H1 (cell line): ENCODE data around the gene IKZF3. TPM values are rescaled to one million over a fixed set of nuclear protein-coding genes. Genes with fewer than 3 reads are reported as not detected.
A peak's percentile ranks its signal among the peaks of the same experiment; 100 is the strongest.

Source experiments
- CTCF ChIA-PET: fragments of 300-600 bp; sonication (Branson Sonifier 250); formaldehyde crosslinking; loops from one replicate; lab custom pipeline; 2021; ENCODE audit not compliant: partially characterized antibody; lab: Charles Lee
- POLR2A ChIA-PET: fragments of 300-600 bp; sonication (Branson Sonifier 250); formaldehyde crosslinking; loops from one replicate; lab custom pipeline; 2021; ENCODE audit warnings: inconsistent platforms; ENCODE audit not compliant: partially characterized antibody; lab: Charles Lee
- DNase-seq, 2 experiments: peaks; one replicate each; pipeline versions ENCODE4 v3.0.0 to v3.0.0-alpha.2; 2010 to 2022; ENCODE audit warnings: low spot score in 2 of 2, low read depth in 1 of 2, mixed read lengths in 1 of 2
- FAIRE-seq: peaks from 2 replicates; lab custom pipeline; 2011; peaks lifted over from hg19 to GRCh38; lab: Jason Lieb, UNC
- H2AFZ ChIP-seq: 2 replicates; pipeline ENCODE4 v1.8.1; 2012; ENCODE audit warnings: low read length, inconsistent platforms
- H2AK5ac ChIP-seq: 2 replicates; pipeline ENCODE4 v1.6.1; 2013; ENCODE audit warnings: low read depth, low read length
- H2BK120ac ChIP-seq: replicated peaks from 2 replicates; pipeline ENCODE3; 2013; ENCODE audit warnings: low read depth, low read length, inconsistent platforms
- H2BK12ac ChIP-seq: 2 replicates; pipeline ENCODE4 v1.6.1; 2013; ENCODE audit warnings: low read depth, low read length
- H2BK15ac ChIP-seq: 2 replicates; pipeline ENCODE4 v1.6.1; 2013; ENCODE audit warnings: low read length
- H2BK20ac ChIP-seq: 2 replicates; pipeline ENCODE4 v1.6.1; 2013; ENCODE audit warnings: low read length
- H2BK5ac ChIP-seq: 2 replicates; pipeline ENCODE4 v1.6.1; 2013; ENCODE audit warnings: low read depth, low read length
- H3K14ac ChIP-seq: 2 replicates; pipeline ENCODE4 v1.6.1; 2013; ENCODE audit warnings: inconsistent platforms; ENCODE audit not compliant: insufficient read length
- H3K18ac ChIP-seq: 2 replicates; pipeline ENCODE4 v1.6.1; 2013; ENCODE audit warnings: low read length; ENCODE audit errors: extremely low read depth
- H3K23ac ChIP-seq: 2 replicates; pipeline ENCODE4 v1.6.1; 2013; ENCODE audit warnings: inconsistent platforms; ENCODE audit not compliant: insufficient read length
- H3K23me2 ChIP-seq: 2 replicates; pipeline ENCODE4 v1.6.1; 2013; ENCODE audit warnings: low read depth, low read length
- H3K27ac ChIP-seq: 2 replicates; pipeline ENCODE4 v1.6.1; 2011; ENCODE audit warnings: low read depth, low read length, inconsistent platforms
- H3K27me3 ChIP-seq, 4 experiments: replicated peaks in 1 of 4; 1 replicate in 1 of 4; 2 replicates in 3 of 4; pipeline versions ENCODE4 v1.6.1 to v1.8.1; 2011 to 2013; ENCODE audit warnings: low read length in 3 of 4, mild to moderate bottlenecking in 3 of 4, inconsistent platforms in 2 of 4, mixed read lengths in 2 of 4, moderate library complexity in 1 of 4; ENCODE audit not compliant: control insufficient read depth in 3 of 4, insufficient read depth in 3 of 4; ENCODE audit errors: extremely low read depth in 1 of 4
- H3K36me3 ChIP-seq, 4 experiments: 2 replicates each; pipeline versions ENCODE4 v1.6.1 to v1.8.1; 2011 to 2013; ENCODE audit warnings: mild to moderate bottlenecking in 4 of 4, low read length in 3 of 4, moderate library complexity in 2 of 4, control low read depth in 1 of 4, inconsistent platforms in 1 of 4; ENCODE audit not compliant: insufficient read depth in 4 of 4, control insufficient read depth in 2 of 4
- H3K4ac ChIP-seq: replicated peaks from 2 replicates; pipeline ENCODE3; 2013; ENCODE audit warnings: low read length, low read depth, mixed read lengths, inconsistent platforms; ENCODE audit not compliant: insufficient read length
- H3K4me1 ChIP-seq, 4 experiments: replicated peaks in 1 of 4; 1 replicate in 1 of 4; 2 replicates in 3 of 4; pipeline versions ENCODE4 v1.6.1 to v1.8.1; 2011 to 2013; ENCODE audit warnings: low read length in 3 of 4, inconsistent platforms in 2 of 4, mixed read lengths in 1 of 4; ENCODE audit not compliant: insufficient read depth in 4 of 4, control insufficient read depth in 3 of 4
- H3K4me2 ChIP-seq, 2 experiments: 2 replicates each; pipeline versions ENCODE4 v1.6.1 to v1.8.1; 2011 to 2013; ENCODE audit warnings: low read depth in 2 of 2, low read length in 2 of 2, control low read depth in 1 of 2, inconsistent platforms in 1 of 2, mild to moderate bottlenecking in 1 of 2; ENCODE audit not compliant: insufficient read depth in 1 of 2
- H3K4me3 ChIP-seq, 4 experiments: fragments of 200-600, 300-600 bp in 1 of 4; sonication (generic), shearing (Covaris generic), sonication (Bioruptor Twin) in 1 of 4; 2 replicates each; pipeline versions ENCODE4 v1.5.1 to v1.8.1; 2011 to 2016; ENCODE audit warnings: low read length in 4 of 4, low read depth in 3 of 4, control low read depth in 2 of 4, inconsistent platforms in 2 of 4, mild to moderate bottlenecking in 2 of 4, mixed read lengths in 1 of 4, moderate library complexity in 1 of 4; ENCODE audit not compliant: insufficient read depth in 2 of 4; ENCODE audit errors: extremely low read depth in 1 of 4
- H3K56ac ChIP-seq: replicated peaks from 2 replicates; pipeline ENCODE3; 2013; ENCODE audit warnings: low read depth, mild to moderate bottlenecking, mixed read lengths, low read length, inconsistent platforms; ENCODE audit not compliant: insufficient read length
- H3K79me1 ChIP-seq: 2 replicates; pipeline ENCODE4 v1.6.1; 2013; ENCODE audit warnings: low read depth, low read length, control low read depth
- H3K79me2 ChIP-seq, 2 experiments: 2 replicates each; pipeline versions ENCODE4 v1.6.1 to v1.8.1; 2012 to 2013; ENCODE audit warnings: low read length in 2 of 2, mild to moderate bottlenecking in 2 of 2, inconsistent platforms in 1 of 2; ENCODE audit not compliant: insufficient read depth in 2 of 2, control insufficient read depth in 1 of 2
- H3K9ac ChIP-seq, 4 experiments: replicated peaks in 1 of 4; 1 replicate in 1 of 4; 2 replicates in 3 of 4; pipeline versions ENCODE4 v1.6.1 to v1.8.1; 2011 to 2013; ENCODE audit warnings: low read depth in 3 of 4, low read length in 3 of 4, control low read depth in 2 of 4, mild to moderate bottlenecking in 2 of 4, moderate library complexity in 2 of 4, inconsistent platforms in 1 of 4; ENCODE audit errors: extremely low read depth in 1 of 4
- H3K9me3 ChIP-seq, 2 experiments: 2 replicates each; pipeline versions ENCODE4 v1.6.1 to v1.8.1; 2012 to 2013; ENCODE audit warnings: mild to moderate bottlenecking in 2 of 2, moderate library complexity in 2 of 2, control low read depth in 1 of 2, inconsistent platforms in 1 of 2, low read depth in 1 of 2, low read length in 1 of 2, mixed read lengths in 1 of 2; ENCODE audit not compliant: insufficient read depth in 2 of 2
- H4K20me1 ChIP-seq, 2 experiments: replicated peaks in 1 of 2; 2 replicates each; pipeline versions ENCODE3 to v1.8.1; 2011 to 2013; ENCODE audit warnings: inconsistent platforms in 2 of 2, low read length in 2 of 2, mild to moderate bottlenecking in 1 of 2; ENCODE audit not compliant: insufficient read depth in 2 of 2, control insufficient read depth in 1 of 2
- H4K5ac ChIP-seq: 2 replicates; pipeline ENCODE4 v1.6.1; 2013; ENCODE audit warnings: low read length, low read depth, mixed read lengths, inconsistent platforms; ENCODE audit not compliant: insufficient read length
- H4K8ac ChIP-seq: 2 replicates; pipeline ENCODE4 v1.8.0; 2013; ENCODE audit warnings: mild to moderate bottlenecking, moderate library complexity, low read length, inconsistent platforms; ENCODE audit not compliant: insufficient read depth; ENCODE audit errors: extremely low read depth
- H4K91ac ChIP-seq: replicated peaks from 2 replicates; pipeline ENCODE3; 2013; ENCODE audit warnings: low read length, mixed read lengths, inconsistent platforms; ENCODE audit not compliant: insufficient read length
- CTCF ChIP-seq, 3 experiments: IDR thresholded peaks; 1 replicate in 2 of 3; 2 replicates in 1 of 3; pipeline versions ENCODE4 v1.5.1 to v1.6.1; 2011; ENCODE audit warnings: low read length in 3 of 3, mild to moderate bottlenecking in 3 of 3, inconsistent platforms in 2 of 3, low read depth in 1 of 3, moderate library complexity in 1 of 3; ENCODE audit not compliant: insufficient read depth in 1 of 3; ENCODE audit errors: control extremely low read depth in 1 of 3
- HDAC2 ChIP-seq, 2 experiments: fragments of 300-600 bp in 1 of 2; sonication (generic) in 1 of 2; IDR thresholded peaks; 2 replicates each; pipeline ENCODE4 v1.6.1; 2011 to 2012; ENCODE audit warnings: low read depth in 2 of 2, low read length in 2 of 2, mild to moderate bottlenecking in 2 of 2, moderate library complexity in 2 of 2, borderline replicate concordance in 1 of 2, inconsistent platforms in 1 of 2
- POLR2A ChIP-seq, 2 experiments: IDR thresholded peaks; 1 replicate in 1 of 2; 2 replicates in 1 of 2; pipeline ENCODE4 v1.6.1; 2011; ENCODE audit warnings: low read depth in 2 of 2, low read length in 2 of 2, mild to moderate bottlenecking in 2 of 2; ENCODE audit errors: control extremely low read depth in 1 of 2
- POLR2AphosphoS5 ChIP-seq: IDR thresholded peaks from 2 replicates; pipeline ENCODE4 v1.6.1; 2011; ENCODE audit warnings: low read depth, low read length
- TAF1 ChIP-seq: IDR thresholded peaks from 2 replicates; pipeline ENCODE4 v1.6.1; 2011; ENCODE audit warnings: mild to moderate bottlenecking, low read depth, low read length
- TAF7 ChIP-seq: optimal IDR thresholded peaks from 2 replicates; pipeline ENCODE3; 2011; ENCODE audit warnings: low read depth, mild to moderate bottlenecking, inconsistent platforms, low read length, moderate library complexity, borderline replicate concordance
- WGBS, 2 experiments: shearing (Covaris generic) in 1 of 2; methylation state at CpG; one replicate each; pipeline versions ENCODE4 v1.1.6 to v1.1.7; 2013 to 2015; ENCODE audit warnings: low lambda C conversion rate in 2 of 2, mixed read lengths in 2 of 2, inconsistent platforms in 1 of 2, low coverage in 1 of 2, missing lambda C conversion rate in 1 of 2; ENCODE audit not compliant: insufficient replicate concordance in 2 of 2, insufficient coverage in 1 of 2, insufficient read length in 1 of 2; ENCODE audit errors: extremely low coverage in 1 of 2, missing lambda C conversion rate in 1 of 2; 5-methylcytosine and 5-hydroxymethylcytosine counted together
- polyA plus RNA-seq, 7 experiments: library from polyadenylated mRNA; depleted of rRNA in 3 of 7; stranded (reverse) in 5 of 7; unstranded in 2 of 7; fragments of >200 nt in 5 of 7; fragments of 200-250 nt in 2 of 7; gene quantifications; 1 replicate in 5 of 7; 2 replicates in 1 of 7; 4 replicates in 1 of 7; pipeline versions ENCODE4 v1.2.1 to v1.2.3, GENCODE V29; 2011 to 2013; ENCODE audit warnings: missing spikeins in 2 of 7, mixed read lengths in 2 of 7
- total RNA-seq: library from RNA; stranded (reverse); fragmentation: NEBNext Ultra II Directional; extraction: Animal tissue kit (Norgen Biotek cat#: 25700); gene quantifications from 2 replicates; pipeline ENCODE4 v1.2.1, GENCODE V29; 2021

IKZF3 gene
- total and polyA plus RNA-seq, 2 of the 8 experiments (the other 6 are each of a cell fraction or from before 2014, with no cell fraction given), result 0.23 to 0.56 TPM

GRCh38 chr17:39739885-39740356 is 124.2 kb downstream of the IKZF3 start:
- no peak overlapping the region; the same call in 1 of the 2 replicates for H2BK15ac ChIP-seq
- H3K4ac ChIP-seq, result peak overlapping the region; percentile 3
- H2BK5ac ChIP-seq, result peak overlapping the region; percentile 99
- WGBS, 2 experiments, result 9% methylated on average over 9 of the region's 9 CpGs; no CpG with 5 or more reads in 1 of the 2 experiments
- DNase-seq, result no peak
- peak overlapping the region; percentile 89 for H3K27ac ChIP-seq
- H3K9me3 ChIP-seq, result no peaks in the 10 kb centered on the region
- H2BK12ac ChIP-seq, result peak overlapping the region; percentile 97
- H3K36me3 ChIP-seq, result peaks cover 4 to 24% (median 19%) of the 10 kb centered on the region in 4 experiments; a peak in 5 of 8 replicates
- H3K18ac ChIP-seq, result peak overlapping the region; percentile 89
- peak overlapping the region; percentile 59 for H3K56ac ChIP-seq
- peak overlapping the region; percentile 36 for H2BK120ac ChIP-seq
- peak overlapping the region; percentile 76 for H4K8ac ChIP-seq
- H4K91ac ChIP-seq, result peak overlapping the region; percentile 82
- peaks cover 5 to 31% (median 23%) of the 10 kb centered on the region in 4 experiments for H3K4me1 ChIP-seq
- no peak overlapping the region for H3K14ac ChIP-seq
- peak overlapping the region; percentile 54 to 86 (median 82) for H3K4me3 ChIP-seq
- H2BK20ac ChIP-seq, result peak overlapping the region; percentile 66
- H3K23ac ChIP-seq, result no peak overlapping the region
- H2AK5ac ChIP-seq, result peak overlapping the region; percentile 79; the same call in 1 of the 2 replicates
- H4K20me1 ChIP-seq, result no peaks in the 10 kb centered on the region
- TF ChIP-seq CTCF (IDR thresholded peaks at IDR 0.05; ENCODE audit: control extremely low read depth in 1 of 3, insufficient read depth in 1 of 3, low read depth in 1 of 3, low read length in 3 of 3), result no peak
- no peak for TF ChIP-seq TAF7
- peak; percentile 10; the same call in 1 of the 2 replicates for TF ChIP-seq TAF1
- TF ChIP-seq HDAC2 (IDR thresholded peaks at IDR 0.05; ENCODE audit: borderline replicate concordance in 1 of 2, low read depth in 2 of 2, low read length in 2 of 2), result 0 out of 4 replicates have a peak, but pooled peaks of 1 of the 2 experiments have one; percentile 19
- TF ChIP-seq POLR2A (IDR thresholded peaks at IDR 0.05; ENCODE audit: control extremely low read depth in 1 of 2, low read depth in 2 of 2, low read length in 2 of 2), result peak in 1 of 2 experiments; percentile 23; a peak in 2 of 3 replicates
- TF ChIP-seq POLR2AphosphoS5, result 0 out of 2 replicates have a peak, but pooled peaks have one; percentile 4
- TF ChIP-seq, all 59 proteins: peak for 4
- FAIRE-seq, result no peak
- Histone ChIP-seq H3K23me2 (peaks cover 23% of the 10 kb centered on the region), H3K79me2 (peaks cover 0 to 16% of the 10 kb centered on the region in 2 experiments; a peak in 2 of 4 replicates), H3K9ac (peak overlapping the region; percentile 45 to 75 (median 56)), H2AFZ (no peak overlapping the region), H3K4me2 (peak overlapping the region; percentile 83 to 96), H4K5ac (peak overlapping the region; percentile 7), H3K27me3 (no peaks in the 10 kb centered on the region), H3K79me1 (peaks cover 9% of the 10 kb centered on the region)
- ChIA-PET CTCF (interaction anchor here (2.3 kb wide), 1 partner anchor 10 kb away, joined by 23 read pairs; the partner anchor contains the start of gene MIEN1), POLR2A (interaction anchor here (0.7 to 2.3 kb wide), 10 partner anchors 10 to 109 kb away, joined by 3 to 43 read pairs (median 5); partner anchors contain the start of genes MIEN1 and PGAP3)
